GM12878 (cell line): Measurements from ENCODE around the gene HMGB1. TPM values are rescaled to one million over a fixed set of nuclear protein-coding genes. Genes with fewer than 3 reads are reported as not detected.
A peak's percentile ranks its signal among the peaks of the same experiment; 100 is the strongest.

Source experiments
- BHLHE40 ChIP-seq, 2 experiments: fragments of 450-650 bp in 1 of 2; IDR thresholded peaks; 2 replicates each; pipeline ENCODE4 v1.6.1; 2011 to 2017; ENCODE audit warnings: low read depth in 2 of 2, borderline replicate concordance in 1 of 2, improper control_type of control experiment in 1 of 2, low read length in 1 of 2, mild to moderate bottlenecking in 1 of 2
- ETV6 ChIP-seq, 2 experiments: fragments of 450-650 bp in 1 of 2; IDR thresholded peaks in 1 of 2; conservative IDR thresholded peaks in 1 of 2; 2 replicates each; pipeline ENCODE4 v1.6.1; 2014; ENCODE audit warnings: antibody characterized with exemption in 1 of 2, borderline replicate concordance in 1 of 2, low read depth in 1 of 2, mild to moderate bottlenecking in 1 of 2, moderate library complexity in 1 of 2
- IKZF1 ChIP-seq: fragments of 450-650 bp; conservative IDR thresholded peaks from 2 replicates; pipeline ENCODE4 v1.6.1; 2017; ENCODE audit warnings: antibody characterized with exemption, mild to moderate bottlenecking
- IKZF2 ChIP-seq, 2 experiments: fragments of 450-650 bp; IDR thresholded peaks; 2 replicates each; pipeline ENCODE4 v1.6.1; 2017; ENCODE audit warnings: mild to moderate bottlenecking in 2 of 2, moderate library complexity in 2 of 2
- LARP7 ChIP-seq: fragments of 450-650 bp; IDR thresholded peaks from 2 replicates; pipeline ENCODE4 v1.6.1; 2017; ENCODE audit warnings: mild to moderate bottlenecking
- SMAD1 ChIP-seq: fragments of 450-650 bp; IDR thresholded peaks from 2 replicates; pipeline ENCODE4 v1.6.1; 2018; ENCODE audit warnings: mild to moderate bottlenecking, low read depth; ENCODE audit not compliant: partially characterized antibody
- SMC3 ChIP-seq: IDR thresholded peaks from 2 replicates; pipeline ENCODE4 v1.6.1; 2011; ENCODE audit warnings: low read length, improper control_type of control experiment, borderline replicate concordance
- SRF ChIP-seq, 2 experiments: IDR thresholded peaks; 2 replicates each; pipeline ENCODE4 v1.6.1; 2011; ENCODE audit warnings: low read depth in 2 of 2, low read length in 2 of 2, mild to moderate bottlenecking in 1 of 2, moderate library complexity in 1 of 2
- STAT3 ChIP-seq: IDR thresholded peaks from 2 replicates; pipeline ENCODE4 v1.6.1; 2011; ENCODE audit warnings: low read depth, low read length, improper control_type of control experiment
- ZNF687 ChIP-seq: fragments of 450-650 bp; IDR thresholded peaks from 2 replicates; pipeline ENCODE4 v1.6.1; 2017; ENCODE audit warnings: mild to moderate bottlenecking, moderate library complexity
- polyA plus RNA-seq, 11 experiments: library from polyadenylated mRNA; depleted of rRNA in 4 of 11; unstranded in 6 of 11; stranded (reverse) in 5 of 11; fragments of >200 nt; fragmentation: Nextera tagmentation in 4 of 11; fragmentation: Illumina TruSeq in 1 of 11; extraction: Ambion mirVana in 4 of 11; extraction: Trizol in 1 of 11; gene quantifications; 1 replicate in 1 of 11; 2 replicates in 10 of 11; pipeline versions ENCODE4 v1.2.1 to v1.2.3, GENCODE V29; 2011 to 2016; ENCODE audit warnings: inconsistent platforms in 2 of 11, missing spikeins in 2 of 11, low read depth in 1 of 11
- total RNA-seq, 4 experiments: library from RNA; depleted of rRNA in 3 of 4; stranded (reverse); fragments of >200 nt in 3 of 4; fragmentation: Illumina TruSeq in 1 of 4; extraction: Trizol in 1 of 4; gene quantifications; 2 replicates each; pipeline versions ENCODE4 v1.2.1 to v1.2.3, GENCODE V29; 2013 to 2021

Gene HMGB1
- total and polyA plus RNA-seq, 10 of the 15 experiments (the other 5 are each of a cell fraction or from before 2014, with no cell fraction given) = 365 to 2,529 (median 1,396) TPM

- TF ChIP-seq ETV6 (conservative IDR thresholded peaks at IDR 0.05 in 1 of 2, IDR thresholded peaks at IDR 0.05 in 1 of 2; ENCODE audit: borderline replicate concordance in 1 of 2, low read depth in 1 of 2) (no peak), ZNF687 (0 out of 2 replicates have a peak, but pooled peaks have one; percentile 28), IKZF2 (IDR thresholded peaks at IDR 0.05) (peak in 1 of 2 experiments; percentile 33; a peak in 3 of 4 replicates), SMAD1 (no peak), SMC3 (peak; percentile 11; the same call in 1 of the 2 replicates), BHLHE40 (IDR thresholded peaks at IDR 0.05; ENCODE audit: borderline replicate concordance in 1 of 2, low read depth in 2 of 2, low read length in 1 of 2) (peak; percentile 44 to 70; a peak in 2 of 4 replicates), LARP7 (peak; percentile 62), SRF (IDR thresholded peaks at IDR 0.05; ENCODE audit: low read depth in 2 of 2, low read length in 2 of 2) (no peak), IKZF1 (peak; percentile 76), STAT3 (no peak)
- TF ChIP-seq, all 136 proteins: peak for 10
Measured at GRCh38 chr13:30421093-30422053, 44.4 kb downstream of the HMGB1 start (continued).
